ENCODE data around the gene EXOSC3.

EXOSC3 gene

DNA sequence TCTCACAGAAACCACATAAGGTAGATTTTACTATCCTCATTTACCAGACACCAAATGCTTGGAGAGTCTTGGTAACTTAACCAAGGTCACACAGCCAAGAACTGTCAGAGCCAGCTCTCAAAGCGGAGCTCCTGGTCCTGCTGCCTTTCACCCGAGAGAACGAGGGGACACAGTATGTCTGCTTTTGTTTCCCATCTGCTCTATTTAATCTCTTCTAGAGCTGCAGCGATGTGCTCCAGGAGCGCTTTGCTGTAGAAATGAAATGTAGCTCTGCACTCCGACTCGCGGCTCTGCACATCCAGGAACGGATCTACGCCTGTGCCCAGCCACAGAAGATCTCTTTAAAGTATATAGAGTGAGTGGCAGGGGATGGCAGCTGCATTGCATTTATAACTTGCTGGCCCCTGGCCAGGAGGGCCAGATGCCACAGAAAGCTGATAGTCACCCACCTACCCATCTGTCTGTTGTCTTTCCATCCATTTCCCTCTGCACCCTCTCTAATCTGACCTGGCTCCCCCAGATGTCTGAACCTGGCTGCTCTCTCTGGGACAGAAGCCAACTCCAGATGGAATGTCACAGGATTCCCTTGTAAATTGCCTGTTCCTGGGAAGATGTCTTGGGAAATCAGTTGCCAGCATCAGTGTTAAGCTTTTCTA lies 52.6 kb downstream of the EXOSC3 start:
- no peak overlapping the region for H3K27ac Mint-ChIP-seq
- no peaks in the 10 kb centered on the region for H3K9me3 Mint-ChIP-seq
- peaks cover 20% of the 10 kb centered on the region for H3K27me3 Mint-ChIP-seq (ENCODE audit: low read depth)
- no peaks in the 10 kb centered on the region for H3K36me3 Mint-ChIP-seq (ENCODE audit: low read depth)
- H3K4me3 Mint-ChIP-seq = no peak overlapping the region
- H3K4me1 Mint-ChIP-seq (ENCODE audit: low read depth) = no peaks in the 10 kb centered on the region

DNA sequence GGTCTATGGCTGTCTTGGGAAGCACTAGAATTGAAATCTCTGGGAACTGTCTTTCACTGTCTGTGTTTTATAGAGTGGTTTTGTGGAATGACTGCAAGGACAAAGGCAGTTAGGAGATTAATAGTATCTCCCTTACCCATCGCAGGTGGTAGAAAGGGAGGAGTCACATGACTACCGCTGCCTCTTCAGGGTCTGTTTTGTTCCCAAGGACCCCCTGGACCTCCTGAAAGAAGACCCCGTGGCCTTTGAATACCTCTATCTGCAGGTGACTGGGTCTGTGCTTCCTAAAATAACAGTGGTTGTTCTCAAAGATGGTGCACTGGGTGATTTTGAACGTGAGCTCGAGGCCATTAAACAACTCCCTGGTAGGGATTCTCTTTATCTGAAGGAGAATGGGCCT lies 54.0 kb downstream of the EXOSC3 start:
- Mint-ChIP-seq H3K4me1 (ENCODE audit: low read depth) (no peaks in the 10 kb centered on the region), H3K27me3 (ENCODE audit: low read depth) (peaks cover 24% of the 10 kb centered on the region), H3K27ac (no peak overlapping the region), H3K36me3 (ENCODE audit: low read depth) (no peaks in the 10 kb centered on the region), H3K4me3 (no peak overlapping the region), H3K9me3 (no peaks in the 10 kb centered on the region)

DNA sequence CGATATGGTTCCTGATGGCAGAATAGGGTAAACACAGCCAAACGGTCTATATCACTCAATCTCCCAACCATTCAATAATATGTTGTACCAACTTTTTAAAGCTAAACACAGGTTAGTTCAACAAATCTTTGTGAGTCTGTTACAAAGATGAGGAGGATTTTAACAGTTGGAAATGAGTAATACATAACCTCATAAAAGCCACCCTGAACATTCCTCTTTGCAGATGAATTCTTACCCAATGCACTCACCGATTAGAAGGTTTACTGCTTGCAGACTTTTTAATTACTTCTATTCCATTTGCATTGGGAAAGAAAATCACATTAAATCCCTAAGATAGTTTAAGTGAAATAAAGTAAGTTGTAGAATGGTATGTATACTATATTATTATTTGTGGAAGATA lies 54.6 kb downstream of the EXOSC3 start:
- Mint-ChIP-seq H3K27ac (no peak overlapping the region), H3K4me1 (ENCODE audit: low read depth) (no peaks in the 10 kb centered on the region), H3K4me3 (no peak overlapping the region), H3K9me3 (no peaks in the 10 kb centered on the region), H3K27me3 (ENCODE audit: low read depth) (peaks cover 21% of the 10 kb centered on the region), H3K36me3 (ENCODE audit: low read depth) (no peaks in the 10 kb centered on the region)

All from T-helper 1 cell treated with Interleukin-12 subunit alpha and Interleukin-12 subunit beta and Interleukin-4 antibody, amounts not matched to agents 30 μg/mL and 1 μg/mL, for 36 hours (primary cell).